DOHH2 (cell line): Measurements from ENCODE around the gene EXOSC5.
"Not testable (repeated sequence)": the region's sequence is repeated elsewhere in the genome, so short reads cannot be mapped to it uniquely, and the experiment has no call there.

ENCODE experiments used
- H3F3A ChIP-seq: fragments of 200-600 bp; sonication (generic), shearing (Covaris generic); 2 replicates; pipeline ENCODE4 v1.6.0; 2016; ENCODE audit warnings: antibody characterized with exemption, mild to moderate bottlenecking; ENCODE audit not compliant: control insufficient read depth, insufficient read depth
- H3K27ac ChIP-seq: fragments of 200-600 bp; sonication (generic); 2 replicates; pipeline ENCODE4 v1.5.1; 2014; ENCODE audit warnings: low read depth, mild to moderate bottlenecking, low read length, moderate library complexity
- H3K27me3 ChIP-seq: fragments of 200-600 bp; sonication (generic); 2 replicates; pipeline ENCODE4 v1.6.1; 2014; ENCODE audit warnings: mild to moderate bottlenecking, low read length, mixed read lengths; ENCODE audit not compliant: control insufficient read depth
- H3K36me3 ChIP-seq: fragments of 200-600 bp; sonication (generic); 2 replicates; pipeline ENCODE4 v1.6.1; 2014; ENCODE audit warnings: mild to moderate bottlenecking, low read length, moderate library complexity, mixed read lengths; ENCODE audit not compliant: control insufficient read depth
- H3K4me1 ChIP-seq: fragments of 200-600 bp; sonication (generic); 2 replicates; pipeline ENCODE4 v1.6.1; 2014; ENCODE audit warnings: mild to moderate bottlenecking, low read length, mixed read lengths; ENCODE audit not compliant: control insufficient read depth
- H3K4me2 ChIP-seq: fragments of 200-600 bp; sonication (generic); 2 replicates; pipeline ENCODE4 v1.6.0; 2014; ENCODE audit warnings: mild to moderate bottlenecking, low read length, moderate library complexity
- H3K4me3 ChIP-seq: fragments of 200-600 bp; sonication (generic); 2 replicates; pipeline ENCODE4 v1.5.1; 2014; ENCODE audit warnings: mild to moderate bottlenecking, low read length, mixed read lengths
- H3K79me2 ChIP-seq: fragments of 200-600 bp; sonication (generic); 2 replicates; pipeline ENCODE4 v1.6.1; 2014; ENCODE audit warnings: mild to moderate bottlenecking, low read length, mixed read lengths; ENCODE audit not compliant: control insufficient read depth
- H3K9me2 ChIP-seq: fragments of 200-600 bp; sonication (generic); replicated peaks from 2 replicates; pipeline ENCODE4 v1.6.1; 2014; ENCODE audit warnings: mild to moderate bottlenecking, low read length, mixed read lengths; ENCODE audit not compliant: control insufficient read depth
- H3K9me3 ChIP-seq: fragments of 200-600 bp; sonication (generic); 2 replicates; pipeline ENCODE4 v1.6.1; 2014; ENCODE audit warnings: antibody characterized with exemption, low read length, mixed read lengths; ENCODE audit not compliant: control insufficient read depth, insufficient read depth
- H4K20me1 ChIP-seq: fragments of 200-600 bp; sonication (generic); 2 replicates; pipeline ENCODE4 v1.6.0; 2014; ENCODE audit warnings: low read depth, mild to moderate bottlenecking, antibody characterized with exemption, low read length, moderate library complexity; ENCODE audit not compliant: control insufficient read depth, insufficient read depth
- EZH2phosphoT487 ChIP-seq: fragments of 200-600 bp; sonication (generic); IDR thresholded peaks from 2 replicates; pipeline ENCODE4 v1.6.1; 2017; ENCODE audit warnings: borderline replicate concordance, mild to moderate bottlenecking, antibody characterized with exemption, low read length, moderate library complexity, mixed read lengths
- TF ChIP-seq, protein P1 (sequence below): fragments of 200-600 bp; sonication (generic); IDR thresholded peaks from one replicate; pipeline ENCODE4 v1.5.1; 2014; ENCODE audit warnings: antibody characterized with exemption, mild to moderate bottlenecking, low read depth, low read length; ENCODE audit not compliant: poor library complexity, severe bottlenecking

Gene EXOSC5

GRCh38 chr19:41384351-41384750 is 12.8 kb downstream of the EXOSC5 start:
- Histone ChIP-seq H3K27ac (no peak overlapping the region), H3K4me3 (no peak overlapping the region), H3F3A (no peaks in the 10 kb centered on the region), H3K4me2 (no peak overlapping the region), H3K4me1 (no peaks in the 10 kb centered on the region), H3K79me2 (no peaks in the 10 kb centered on the region), H3K36me3 (peaks cover 24% of the 10 kb centered on the region), H3K9me2 (no peaks in the 10 kb centered on the region), H3K9me3 (no peaks in the 10 kb centered on the region), H3K27me3 (no peaks in the 10 kb centered on the region), H4K20me1 (no peaks in the 10 kb centered on the region)
- TF ChIP-seq EZH2phosphoT487: no peak
- TF ChIP-seq, protein P1, sequence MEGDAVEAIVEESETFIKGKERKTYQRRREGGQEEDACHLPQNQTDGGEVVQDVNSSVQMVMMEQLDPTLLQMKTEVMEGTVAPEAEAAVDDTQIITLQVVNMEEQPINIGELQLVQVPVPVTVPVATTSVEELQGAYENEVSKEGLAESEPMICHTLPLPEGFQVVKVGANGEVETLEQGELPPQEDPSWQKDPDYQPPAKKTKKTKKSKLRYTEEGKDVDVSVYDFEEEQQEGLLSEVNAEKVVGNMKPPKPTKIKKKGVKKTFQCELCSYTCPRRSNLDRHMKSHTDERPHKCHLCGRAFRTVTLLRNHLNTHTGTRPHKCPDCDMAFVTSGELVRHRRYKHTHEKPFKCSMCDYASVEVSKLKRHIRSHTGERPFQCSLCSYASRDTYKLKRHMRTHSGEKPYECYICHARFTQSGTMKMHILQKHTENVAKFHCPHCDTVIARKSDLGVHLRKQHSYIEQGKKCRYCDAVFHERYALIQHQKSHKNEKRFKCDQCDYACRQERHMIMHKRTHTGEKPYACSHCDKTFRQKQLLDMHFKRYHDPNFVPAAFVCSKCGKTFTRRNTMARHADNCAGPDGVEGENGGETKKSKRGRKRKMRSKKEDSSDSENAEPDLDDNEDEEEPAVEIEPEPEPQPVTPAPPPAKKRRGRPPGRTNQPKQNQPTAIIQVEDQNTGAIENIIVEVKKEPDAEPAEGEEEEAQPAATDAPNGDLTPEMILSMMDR: no peak

DNA sequence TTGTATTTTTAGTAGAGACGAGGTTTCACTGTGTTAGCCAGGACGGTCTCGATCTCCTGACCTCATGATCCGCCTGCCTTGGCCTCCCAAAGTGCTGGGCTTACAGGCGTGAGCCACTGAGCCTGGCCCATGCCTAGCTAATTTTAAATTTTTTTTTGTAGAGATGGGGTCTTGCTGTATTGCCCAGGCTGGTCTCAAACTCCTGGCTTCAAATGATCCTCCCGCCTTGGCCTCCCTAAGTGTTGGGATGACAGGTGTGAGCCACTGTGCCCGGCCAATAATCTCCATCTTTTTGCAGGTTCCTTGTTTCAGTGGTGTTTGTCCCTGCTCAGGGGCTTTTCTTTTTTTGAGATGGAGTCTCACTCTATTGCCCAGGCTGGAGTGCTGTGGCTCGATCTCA is 15.6 kb downstream of the EXOSC5 start:
- H3K4me2 ChIP-seq, H3K4me3 ChIP-seq: not testable (repeated sequence)

GRCh38 chr19:41377977-41378709 is 19.0 kb downstream of the EXOSC5 start:
- Histone ChIP-seq H3F3A (peaks cover 3% of the 10 kb centered on the region), H3K4me1 (peaks cover 11% of the 10 kb centered on the region), H3K4me2 (peak overlapping the region; percentile 41), H3K27ac (no peak overlapping the region), H3K9me3 (no peaks in the 10 kb centered on the region), H3K9me2 (no peaks in the 10 kb centered on the region), H3K79me2 (no peaks in the 10 kb centered on the region), H3K27me3 (no peaks in the 10 kb centered on the region), H4K20me1 (no peaks in the 10 kb centered on the region), H3K36me3 (no peaks in the 10 kb centered on the region), H3K4me3 (no peak overlapping the region)
- no peak for TF ChIP-seq EZH2phosphoT487
- TF ChIP-seq, protein P1: peak; percentile 65

More for the DNA sequence above, 15.6 kb downstream of the EXOSC5 start:
- H4K20me1 ChIP-seq, H3K27ac ChIP-seq, H3K79me2 ChIP-seq, H3K9me3 ChIP-seq, H3K9me2 ChIP-seq, H3K27me3 ChIP-seq, H3K36me3 ChIP-seq, H3F3A ChIP-seq: not testable (repeated sequence)
- H3K4me1 ChIP-seq: peaks cover 11% of the 10 kb centered on the region

GRCh38 chr19:41376998-41377365 is 20.2 kb downstream of the EXOSC5 start:
- Histone ChIP-seq H4K20me1 (no peaks in the 10 kb centered on the region), H3K9me3 (no peaks in the 10 kb centered on the region), H3K79me2 (no peaks in the 10 kb centered on the region), H3K27ac (no peak overlapping the region), H3K4me1 (peaks cover 11% of the 10 kb centered on the region), H3K36me3 (no peaks in the 10 kb centered on the region), H3K4me3 (no peak overlapping the region), H3K4me2 (no peak overlapping the region), H3K9me2 (no peaks in the 10 kb centered on the region), H3K27me3 (no peaks in the 10 kb centered on the region), H3F3A (peaks cover 3% of the 10 kb centered on the region)
- no peak for TF ChIP-seq EZH2phosphoT487
- TF ChIP-seq, protein P1: no peak
